Lung (tissue), 12 donors: Measurements from ENCODE around the gene GRHL1. TPM values are rescaled to one million over a fixed set of nuclear protein-coding genes. Genes with fewer than 3 reads are reported as not detected.

Source experiments
- ATAC-seq: fragments of 200-7000 bp; cut with Tn5 transposase; one replicate; pipeline ENCODE4 v1.9.1; 2020; ENCODE audit warnings: moderate number of reproducible peaks; ENCODE audit not compliant: insufficient read depth, low FRiP score
- DNase-seq, 3 donors: peaks; one replicate each; pipeline ENCODE4 v3.0.0-alpha.2; 2013 to 2017
- H3K27ac ChIP-seq, 2 donors: one replicate each; pipeline ENCODE4 v1.5.1; 2013; ENCODE audit warnings: mild to moderate bottlenecking in 2 of 2, moderate library complexity in 2 of 2, control low read depth in 1 of 2, inconsistent platforms in 1 of 2, low read depth in 1 of 2, low read length in 1 of 2
- H3K27me3 ChIP-seq, 3 donors: one replicate each; pipeline ENCODE4 v1.5.1; 2013; ENCODE audit warnings: low read length in 2 of 3; ENCODE audit not compliant: control insufficient read depth in 3 of 3, insufficient read depth in 3 of 3
- H3K36me3 ChIP-seq, 4 donors: one replicate each; pipeline ENCODE4 v1.5.1; 2013; ENCODE audit warnings: low read length in 4 of 4, mild to moderate bottlenecking in 1 of 4, moderate library complexity in 1 of 4; ENCODE audit not compliant: control insufficient read depth in 4 of 4, insufficient read depth in 4 of 4
- H3K4me1 ChIP-seq, 5 donors: one replicate each; pipeline ENCODE4 v1.5.1; 2013; ENCODE audit warnings: low read length in 5 of 5, mild to moderate bottlenecking in 2 of 5, moderate library complexity in 1 of 5; ENCODE audit not compliant: control insufficient read depth in 5 of 5, insufficient read depth in 5 of 5
- H3K4me3 ChIP-seq: one replicate; pipeline ENCODE4 v1.5.1; 2013; ENCODE audit warnings: mild to moderate bottlenecking, control low read depth, moderate library complexity
- H3K9ac ChIP-seq, 2 donors: one replicate each; pipeline ENCODE4 v1.5.1; 2013; ENCODE audit warnings: low read length in 2 of 2, control low read depth in 1 of 2; ENCODE audit not compliant: insufficient read depth in 1 of 2
- H3K9me3 ChIP-seq, 4 donors: one replicate each; pipeline ENCODE4 v1.5.1; 2013; ENCODE audit warnings: low read length in 3 of 4, mild to moderate bottlenecking in 1 of 4, moderate library complexity in 1 of 4; ENCODE audit not compliant: control insufficient read depth in 4 of 4, insufficient read depth in 3 of 4
- WGBS, 2 donors: extraction: QIAGEN DNeasy Blood & Tissue Kit; methylation state at CpG; one replicate each; pipeline ENCODE4 v1.1.7; 2013; 5-methylcytosine and 5-hydroxymethylcytosine counted together
- polyA plus RNA-seq, 2 donors: library from polyadenylated mRNA; stranded (reverse); fragments of 200-250 nt; gene quantifications; one replicate each; pipeline ENCODE4 v1.2.1, GENCODE V29; 2013
- total RNA-seq, 2 donors: library from RNA; depleted of rRNA in 1 of 2; stranded (reverse); fragments of >200 nt in 1 of 2; gene quantifications; one replicate each; pipeline ENCODE4 v1.2.1, GENCODE V29; 2014 to 2021
- TF ChIP-seq, protein P1 (sequence below): IDR thresholded peaks from 2 replicates; pipeline ENCODE4 v1.5.1; 2012; ENCODE audit warnings: mild to moderate bottlenecking; ENCODE audit errors: control extremely low read depth, extremely low read depth
- donor health status: control.
- donor health status: control.
- donor health status: Bipolar disorder and iron deficiency.
- donor health status: healthy.
- donor health status: DM: yes; HTN: yes; CAD: no.

The GRHL1 gene
- total and polyA plus RNA-seq, 4 donors: 1.8 to 13.6 (median 5.6) TPM

DNA sequence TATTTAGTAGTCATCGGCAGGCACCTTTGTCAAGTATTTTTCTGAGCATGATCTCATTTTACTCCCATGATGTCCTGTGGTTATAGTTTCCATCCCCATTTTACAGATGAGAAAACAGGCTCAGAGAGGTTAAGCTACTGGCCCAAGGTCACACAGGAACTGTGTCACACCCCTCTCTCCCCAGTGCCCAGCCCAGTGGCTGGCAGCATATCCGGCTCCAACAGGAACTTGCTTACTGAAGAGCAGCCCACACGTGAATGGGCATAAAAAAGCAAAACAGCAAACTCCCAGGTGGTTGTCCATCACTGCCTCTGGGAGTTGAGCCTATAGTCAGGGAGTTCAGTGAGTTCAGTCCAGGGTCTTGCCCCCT, 83.5 kb downstream of the GRHL1 start:
- H3K4me3 ChIP-seq: no peak overlapping the region
- no peak for DNase-seq
- H3K36me3 ChIP-seq: no peaks in the 10 kb centered on the region
- H3K4me1 ChIP-seq: peaks cover 0 to 26% (median 9%) of the 10 kb centered on the region in 5 donors
- TF ChIP-seq, protein P1, sequence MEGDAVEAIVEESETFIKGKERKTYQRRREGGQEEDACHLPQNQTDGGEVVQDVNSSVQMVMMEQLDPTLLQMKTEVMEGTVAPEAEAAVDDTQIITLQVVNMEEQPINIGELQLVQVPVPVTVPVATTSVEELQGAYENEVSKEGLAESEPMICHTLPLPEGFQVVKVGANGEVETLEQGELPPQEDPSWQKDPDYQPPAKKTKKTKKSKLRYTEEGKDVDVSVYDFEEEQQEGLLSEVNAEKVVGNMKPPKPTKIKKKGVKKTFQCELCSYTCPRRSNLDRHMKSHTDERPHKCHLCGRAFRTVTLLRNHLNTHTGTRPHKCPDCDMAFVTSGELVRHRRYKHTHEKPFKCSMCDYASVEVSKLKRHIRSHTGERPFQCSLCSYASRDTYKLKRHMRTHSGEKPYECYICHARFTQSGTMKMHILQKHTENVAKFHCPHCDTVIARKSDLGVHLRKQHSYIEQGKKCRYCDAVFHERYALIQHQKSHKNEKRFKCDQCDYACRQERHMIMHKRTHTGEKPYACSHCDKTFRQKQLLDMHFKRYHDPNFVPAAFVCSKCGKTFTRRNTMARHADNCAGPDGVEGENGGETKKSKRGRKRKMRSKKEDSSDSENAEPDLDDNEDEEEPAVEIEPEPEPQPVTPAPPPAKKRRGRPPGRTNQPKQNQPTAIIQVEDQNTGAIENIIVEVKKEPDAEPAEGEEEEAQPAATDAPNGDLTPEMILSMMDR: no peak
- H3K27ac ChIP-seq: no peak overlapping the region
- ATAC-seq: no peak
- no peaks in the 10 kb centered on the region for H3K9me3 ChIP-seq
- no peaks in the 10 kb centered on the region for H3K27me3 ChIP-seq
- H3K9ac ChIP-seq: no peak overlapping the region
- WGBS, 2 donors: 45 to 53% methylated on average over 3 of the region's 3 CpGs

DNA sequence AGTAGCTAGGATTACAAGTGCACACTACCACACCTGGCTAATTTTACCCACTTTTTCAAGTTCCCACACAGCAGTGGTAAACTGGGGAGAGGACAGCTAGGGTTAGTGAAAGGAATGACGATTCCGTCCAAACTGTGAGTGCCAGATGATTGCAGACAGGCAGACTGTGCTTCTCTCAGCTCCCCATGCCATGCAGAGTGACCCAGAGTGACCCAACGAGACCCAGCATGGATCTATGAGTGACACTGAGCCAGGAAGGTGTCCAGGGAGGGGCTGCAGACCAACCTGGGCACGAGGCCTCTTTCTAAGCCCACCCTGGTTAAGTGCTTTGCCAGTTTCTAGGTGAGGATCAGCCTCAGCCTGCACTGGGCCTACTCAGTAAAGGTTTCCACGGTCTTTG, 84.1 kb downstream of the GRHL1 start:
- no peak for ATAC-seq
- DNase-seq: no peak
- Histone ChIP-seq H3K36me3 (no peaks in the 10 kb centered on the region), H3K4me1 (peaks cover 0 to 23% (median 9%) of the 10 kb centered on the region in 5 donors), H3K27ac (peak overlapping the region in 1 of 2 donors; percentile 76), H3K9me3 (no peaks in the 10 kb centered on the region), H3K9ac (no peak overlapping the region), H3K27me3 (no peaks in the 10 kb centered on the region), H3K4me3 (no peak overlapping the region)
- TF ChIP-seq, protein P1: no peak
- 44 to 60% methylated on average over 5 of the region's 5 CpGs for whole genome bisulfite sequencing, 2 donors

DNA sequence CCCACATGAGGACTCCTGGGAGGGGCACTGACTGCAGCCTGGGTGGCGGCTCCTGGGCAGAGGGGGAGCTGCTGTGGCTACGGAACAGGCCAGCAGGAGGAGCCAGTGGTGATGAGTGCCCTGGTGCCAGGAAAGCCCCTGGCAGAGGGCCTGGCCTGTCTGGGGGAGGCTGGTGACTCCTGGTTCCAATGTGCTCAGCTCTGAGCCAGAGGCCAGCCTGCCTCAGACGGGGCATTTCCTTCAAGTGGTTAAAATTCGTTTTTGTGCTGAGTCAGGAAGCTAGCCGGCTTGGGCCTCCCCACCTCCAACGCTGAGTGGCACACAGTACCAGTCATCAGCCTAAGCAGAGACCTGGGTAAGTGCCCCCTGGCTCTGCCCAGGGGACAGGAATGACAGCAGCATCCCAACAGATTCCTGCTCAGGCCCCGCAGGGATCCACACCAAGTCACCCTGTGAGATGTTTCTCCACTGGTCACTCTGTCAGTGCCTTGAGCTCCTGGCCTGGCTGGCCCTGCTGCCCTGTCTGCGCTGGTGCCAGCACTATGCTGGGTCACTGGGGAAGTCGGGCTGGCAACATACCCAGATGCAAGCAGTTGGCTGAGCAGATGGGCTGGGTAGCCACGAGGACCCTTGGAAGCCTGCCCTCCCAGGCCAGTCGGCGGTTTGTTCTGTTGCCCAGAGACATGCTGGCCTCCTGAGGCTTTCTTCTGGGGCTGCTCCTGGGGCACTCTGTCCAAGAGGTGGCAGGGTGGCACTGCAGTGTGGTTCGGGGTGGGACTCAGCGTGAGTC, 84.8 kb downstream of the GRHL1 start:
- Histone ChIP-seq H3K9me3 (no peaks in the 10 kb centered on the region), H3K36me3 (no peaks in the 10 kb centered on the region), H3K9ac (no peak overlapping the region), H3K4me3 (no peak overlapping the region), H3K27ac (peak overlapping the region; percentile 21 to 76), H3K27me3 (no peaks in the 10 kb centered on the region), H3K4me1 (peaks cover 0 to 26% (median 9%) of the 10 kb centered on the region in 5 donors)
- TF ChIP-seq, protein P1: peak; percentile 33
- peak in 1 of 3 donors; percentile 32 for DNase-seq
- ATAC-seq: peak; percentile 68
- 26 to 39% methylated on average over 14 of the region's 14 CpGs for WGBS, 2 donors
